ENCODE results near the gene XYLT2. TPM values are rescaled to one million over a fixed set of nuclear protein-coding genes. Genes with fewer than 3 reads are reported as not detected.

Gene XYLT2
- total RNA-seq, 2 experiments from 2014 or later = 17.7 to 19.6 TPM

- peak; percentile 48 for DNase-seq
- peaks cover 14% of the 10 kb centered on the region for H3K4me1 Mint-ChIP-seq
- no peak overlapping the region for H3K4me3 Mint-ChIP-seq
- H3K27me3 Mint-ChIP-seq = no peaks in the 10 kb centered on the region
- no peaks in the 10 kb centered on the region for H3K36me3 Mint-ChIP-seq
- peak overlapping the region; percentile 78 for H3K27ac Mint-ChIP-seq
- H3K9me3 Mint-ChIP-seq = no peaks in the 10 kb centered on the region
These were observed 15.9 kb downstream of the XYLT2 start for GRCh38 chr17:50361561-50362480.

GRCh38 chr17:50362661-50363060 is 16.7 kb downstream of the XYLT2 start:
- H3K27me3 Mint-ChIP-seq = no peaks in the 10 kb centered on the region
- H3K36me3 Mint-ChIP-seq = peaks cover 2% of the 10 kb centered on the region
- H3K9me3 Mint-ChIP-seq = no peaks in the 10 kb centered on the region
- no peak overlapping the region for H3K27ac Mint-ChIP-seq
- no peak overlapping the region for H3K4me3 Mint-ChIP-seq
- H3K4me1 Mint-ChIP-seq = peaks cover 14% of the 10 kb centered on the region
- no peak for DNase-seq

DNA sequence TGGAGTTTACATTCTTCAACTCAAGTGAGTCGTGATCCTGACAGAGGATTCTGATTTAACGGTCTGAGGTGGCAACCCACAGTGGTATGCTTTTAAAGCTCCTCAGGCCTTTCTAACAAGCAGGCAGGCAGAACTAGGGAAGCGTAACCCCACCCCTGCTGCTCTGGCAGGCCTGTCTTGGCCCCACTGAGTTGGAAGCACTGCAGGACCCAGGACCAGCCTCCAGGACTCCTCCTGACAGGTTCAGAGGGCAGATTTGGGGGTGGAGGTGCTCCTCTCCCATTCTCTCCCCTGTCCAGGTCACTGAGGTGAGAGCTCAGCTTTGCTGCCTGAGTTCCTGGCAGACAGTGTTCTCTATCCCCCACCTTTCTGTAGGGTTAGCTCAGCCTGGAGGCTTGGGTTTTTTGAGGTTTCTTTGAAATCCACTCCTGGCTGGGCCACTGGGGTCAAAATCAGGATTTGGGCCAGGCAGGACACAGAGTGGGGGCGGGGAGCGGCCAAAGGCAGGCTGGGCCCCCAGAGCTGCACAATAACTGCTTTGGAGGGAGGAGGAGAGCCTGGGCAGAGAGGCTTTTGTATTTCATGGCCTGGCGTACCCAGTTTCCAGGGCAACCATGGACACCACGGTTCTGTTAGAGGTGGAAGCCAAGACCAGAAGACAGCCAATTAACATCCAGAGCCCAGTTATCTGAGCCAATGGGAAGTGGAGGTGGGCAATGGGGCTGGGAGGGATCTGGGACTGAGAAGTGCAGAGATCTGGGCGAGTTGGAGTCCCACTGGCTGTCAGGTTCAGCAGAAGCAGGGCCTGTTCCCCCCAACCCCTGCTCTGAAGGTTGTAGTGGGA is 17.5 kb downstream of the XYLT2 start:
- Mint-ChIP-seq H3K36me3 (peaks cover 9% of the 10 kb centered on the region), H3K4me3 (no peak overlapping the region), H3K27me3 (no peaks in the 10 kb centered on the region), H3K4me1 (peaks cover 14% of the 10 kb centered on the region), H3K27ac (no peak overlapping the region), H3K9me3 (no peaks in the 10 kb centered on the region)
- no peak for DNase-seq

DNA sequence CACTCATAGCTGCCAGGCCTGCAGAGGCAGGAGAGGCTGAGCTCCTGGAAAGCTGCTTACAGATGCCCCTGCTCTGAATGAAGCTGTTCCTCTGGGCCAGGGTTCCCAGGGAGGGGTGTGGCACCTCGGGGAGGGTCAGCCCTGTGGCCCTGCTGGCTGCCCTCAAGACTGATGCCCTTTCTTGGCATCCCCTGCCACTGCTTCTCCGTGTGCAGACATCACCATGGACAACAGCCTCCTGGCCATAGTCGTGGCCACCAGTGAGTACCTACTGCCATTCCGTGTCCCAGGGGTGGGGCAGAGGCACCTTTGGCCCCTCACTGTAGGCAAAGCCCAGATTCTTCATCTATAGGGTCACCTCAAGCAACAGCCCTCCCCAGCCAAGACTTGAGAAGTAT is 18.1 kb downstream of the XYLT2 start:
- no peak overlapping the region for H3K27ac Mint-ChIP-seq
- peaks cover 9% of the 10 kb centered on the region for H3K36me3 Mint-ChIP-seq
- DNase-seq = no peak
- H3K4me3 Mint-ChIP-seq = no peak overlapping the region
- no peaks in the 10 kb centered on the region for H3K27me3 Mint-ChIP-seq
- no peaks in the 10 kb centered on the region for H3K9me3 Mint-ChIP-seq
- H3K4me1 Mint-ChIP-seq = peaks cover 14% of the 10 kb centered on the region

- Mint-ChIP-seq H3K9me3 (no peaks in the 10 kb centered on the region), H3K4me1 (peaks cover 14% of the 10 kb centered on the region), H3K36me3 (peaks cover 9% of the 10 kb centered on the region), H3K4me3 (no peak overlapping the region), H3K27me3 (no peaks in the 10 kb centered on the region), H3K27ac (no peak overlapping the region)
- DNase-seq = no peak
These were observed 18.8 kb downstream of the XYLT2 start for GRCh38 chr17:50364715-50365114.

GRCh38 chr17:50365165-50365564 is 19.2 kb downstream of the XYLT2 start:
- no peak overlapping the region for H3K4me3 Mint-ChIP-seq
- H3K4me1 Mint-ChIP-seq = peaks cover 14% of the 10 kb centered on the region
- H3K9me3 Mint-ChIP-seq = no peaks in the 10 kb centered on the region
- H3K36me3 Mint-ChIP-seq = peaks cover 9% of the 10 kb centered on the region
- H3K27me3 Mint-ChIP-seq = no peaks in the 10 kb centered on the region
- no peak for DNase-seq
- H3K27ac Mint-ChIP-seq = no peak overlapping the region

DNA sequence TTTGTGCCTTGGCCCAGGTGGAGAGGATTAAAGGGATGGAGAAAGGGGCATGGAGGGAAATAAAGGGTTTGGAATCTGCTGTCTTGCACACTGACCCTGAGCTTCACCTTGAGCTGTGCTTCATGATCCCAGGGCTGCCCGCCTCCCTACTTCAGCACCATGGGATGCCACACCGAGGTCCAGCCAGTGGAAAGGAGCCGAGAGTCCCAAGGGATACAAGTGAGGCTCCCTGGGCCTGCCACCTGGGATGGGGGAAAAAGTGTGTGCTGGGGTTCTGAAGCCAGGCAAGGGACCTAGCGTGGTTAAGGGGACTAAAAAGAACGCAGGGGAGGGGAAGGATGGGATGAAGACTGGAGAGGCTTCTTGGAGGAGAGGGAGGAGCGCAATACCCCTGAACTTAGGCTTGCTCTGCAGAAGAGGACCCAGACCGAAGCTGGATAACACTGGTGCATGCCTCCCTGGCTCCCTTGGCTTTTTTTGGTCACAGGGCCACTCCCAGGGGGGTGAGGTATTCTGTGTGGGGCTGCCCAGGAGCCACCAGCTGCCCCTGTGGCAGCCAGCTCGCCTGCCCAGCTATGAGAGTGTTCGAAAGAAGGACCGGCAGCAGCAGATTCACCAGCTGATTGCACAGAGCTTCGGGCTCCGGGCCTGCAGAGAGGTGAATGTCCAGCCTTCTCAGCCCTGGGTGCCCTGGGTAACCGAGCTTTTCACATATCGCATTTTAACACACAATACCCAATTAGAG is 19.9 kb downstream of the XYLT2 start:
- H3K27ac Mint-ChIP-seq = no peak overlapping the region
- no peak overlapping the region for H3K4me3 Mint-ChIP-seq
- peaks cover 16% of the 10 kb centered on the region for H3K4me1 Mint-ChIP-seq
- no peaks in the 10 kb centered on the region for H3K27me3 Mint-ChIP-seq
- no peaks in the 10 kb centered on the region for H3K9me3 Mint-ChIP-seq
- no peak for DNase-seq
- peaks cover 9% of the 10 kb centered on the region for H3K36me3 Mint-ChIP-seq

- Mint-ChIP-seq H3K4me1 (peaks cover 16% of the 10 kb centered on the region), H3K9me3 (no peaks in the 10 kb centered on the region), H3K4me3 (no peak overlapping the region), H3K36me3 (peaks cover 20% of the 10 kb centered on the region), H3K27me3 (no peaks in the 10 kb centered on the region), H3K27ac (peak overlapping the region; percentile 11)
- DNase-seq = no peak
These were observed 21.5 kb downstream of the XYLT2 start for GRCh38 chr17:50367401-50367800.

GRCh38 chr17:50370052-50370451 is 24.1 kb downstream of the XYLT2 start:
- H3K9me3 Mint-ChIP-seq = no peaks in the 10 kb centered on the region
- H3K36me3 Mint-ChIP-seq = peaks cover 28% of the 10 kb centered on the region
- H3K4me3 Mint-ChIP-seq = no peak overlapping the region
- no peak overlapping the region for H3K27ac Mint-ChIP-seq
- no peaks in the 10 kb centered on the region for H3K27me3 Mint-ChIP-seq
- DNase-seq = no peak
- peaks cover 17% of the 10 kb centered on the region for H3K4me1 Mint-ChIP-seq

GRCh38 chr17:50371526-50371925 is 25.6 kb downstream of the XYLT2 start:
- DNase-seq = no peak
- Mint-ChIP-seq H3K9me3 (no peaks in the 10 kb centered on the region), H3K4me1 (peaks cover 17% of the 10 kb centered on the region), H3K27ac (peak overlapping the region; percentile 100), H3K27me3 (no peaks in the 10 kb centered on the region), H3K36me3 (peaks cover 28% of the 10 kb centered on the region), H3K4me3 (peak overlapping the region; percentile 98)

DNA sequence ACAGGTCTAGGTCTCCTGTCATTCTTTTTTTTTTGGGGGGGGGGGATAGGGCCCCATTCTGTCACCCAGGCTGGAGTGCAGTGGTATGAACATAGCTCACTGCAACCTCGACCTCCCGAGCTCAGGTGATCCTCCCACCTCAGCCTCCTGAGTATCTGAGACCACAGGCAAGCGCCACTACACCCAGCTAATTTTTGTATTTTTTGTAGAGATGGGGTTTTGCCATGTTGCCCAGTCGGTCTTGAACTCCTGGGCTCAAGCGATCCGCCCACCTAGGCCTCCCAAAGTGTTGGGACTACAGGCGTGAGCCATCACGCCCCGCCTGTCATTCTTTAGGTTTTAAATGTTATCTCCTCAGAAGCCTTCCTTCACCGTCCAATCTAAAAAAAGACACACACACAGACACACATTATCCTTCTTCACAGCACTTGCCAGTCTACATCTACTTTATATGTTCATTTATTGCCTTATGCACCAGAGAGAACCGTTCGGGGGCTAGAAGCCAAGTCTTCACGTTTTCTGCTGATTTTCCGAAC is 26.4 kb downstream of the XYLT2 start:
- no peaks in the 10 kb centered on the region for H3K27me3 Mint-ChIP-seq
- DNase-seq = no peak
- peak overlapping the region; percentile 100 for H3K27ac Mint-ChIP-seq
- H3K4me1 Mint-ChIP-seq = peaks cover 17% of the 10 kb centered on the region
- peak overlapping the region; percentile 98 for H3K4me3 Mint-ChIP-seq
- H3K9me3 Mint-ChIP-seq = no peaks in the 10 kb centered on the region
- H3K36me3 Mint-ChIP-seq = peaks cover 28% of the 10 kb centered on the region

DNA sequence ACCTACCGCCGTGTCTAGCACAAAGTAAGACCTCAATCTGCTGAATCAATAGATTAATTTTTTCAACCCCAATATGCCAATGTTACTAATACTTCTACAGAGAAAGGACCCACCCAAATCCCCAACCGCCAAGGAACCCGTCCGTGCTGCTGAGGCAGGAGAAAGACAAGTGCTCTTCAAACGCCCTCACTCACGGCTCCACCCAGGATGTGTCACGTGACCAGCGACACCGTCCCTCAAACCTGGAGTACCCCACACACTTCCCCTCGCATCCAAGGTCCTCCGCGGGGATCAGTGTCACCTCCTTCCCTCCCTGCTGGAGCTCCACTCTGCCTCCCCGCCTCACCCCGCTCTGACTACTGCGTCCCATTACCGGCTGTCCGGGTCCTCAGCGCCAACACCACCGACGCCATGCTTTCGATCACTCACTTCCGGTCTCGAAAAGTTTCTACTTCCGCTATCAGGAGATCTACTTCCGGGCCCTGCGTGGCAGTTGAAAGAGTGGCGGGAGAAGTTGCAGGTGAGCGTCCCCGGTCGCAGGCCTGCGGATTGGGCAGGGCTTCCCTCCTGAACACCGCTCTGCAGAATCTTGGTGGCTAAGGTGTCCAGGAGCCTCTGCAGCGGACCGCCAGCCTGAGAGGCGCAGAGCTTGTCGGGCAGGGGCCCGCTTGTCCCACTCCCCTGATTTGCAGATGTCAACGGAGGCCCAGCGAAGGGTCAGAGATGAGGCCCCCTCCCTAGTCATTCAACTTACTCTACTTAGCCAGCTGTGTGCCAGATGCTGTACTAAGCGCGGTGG is 27.0 kb downstream of the XYLT2 start, which contains the start of the genes EME1 and MRPL27:
Gene EME1 (plus strand): TSS at position 472 of the 799 bp plus-strand sequence. CDS start 1,980 bp downstream, outside the sequence.
Gene MRPL27 (minus strand): TSS at position 427 of the 799 bp plus-strand sequence. CDS start 14 bp downstream, at position 413.
- peak; percentile 84 for DNase-seq
- peaks cover 17% of the 10 kb centered on the region for H3K4me1 Mint-ChIP-seq
- peaks cover 26% of the 10 kb centered on the region for H3K36me3 Mint-ChIP-seq
- H3K4me3 Mint-ChIP-seq = peak within 1 kb of the TSS; percentile 98
- no peaks in the 10 kb centered on the region for H3K27me3 Mint-ChIP-seq
- H3K9me3 Mint-ChIP-seq = no peaks in the 10 kb centered on the region
- peak within 1 kb of the TSS; percentile 100 for H3K27ac Mint-ChIP-seq

- Mint-ChIP-seq H3K9me3 (no peaks in the 10 kb centered on the region), H3K27me3 (no peaks in the 10 kb centered on the region), H3K4me1 (peaks cover 17% of the 10 kb centered on the region), H3K4me3 (peak overlapping the region; percentile 98), H3K36me3 (peaks cover 21% of the 10 kb centered on the region), H3K27ac (peak overlapping the region; percentile 100)
- no peak for DNase-seq
These were observed 27.8 kb downstream of the XYLT2 start for GRCh38 chr17:50373705-50374104.

Data from activated naive CD8-positive, alpha-beta T cell treated with anti-CD3 and anti-CD28 coated beads for 36 hours (primary cell).